T-helper 1 cell treated with Interleukin-12 subunit alpha and Interleukin-12 subunit beta and Interleukin-4 antibody, amounts not matched to agents 30 ng/mL and 1 ng/mL, for 36 hours (primary cell): ENCODE measurements around the gene AGER. TPM values are rescaled to one million over a fixed set of nuclear protein-coding genes. Genes with fewer than 3 reads are reported as not detected.

Source experiments
- intact Hi-C: fragments of 100-400 bp; cut with micrococcal nuclease; formaldehyde crosslinking; loops from one replicate; pipeline ENCODE4 v1.15.1; 2024
- total RNA-seq: library from RNA; stranded (reverse); gene quantifications from 2 replicates; pipeline ENCODE4 v1.2.3, GENCODE V29; 2022

The AGER gene
- total RNA-seq, 1 donor from 2014 or later = 34.1 TPM

DNA sequence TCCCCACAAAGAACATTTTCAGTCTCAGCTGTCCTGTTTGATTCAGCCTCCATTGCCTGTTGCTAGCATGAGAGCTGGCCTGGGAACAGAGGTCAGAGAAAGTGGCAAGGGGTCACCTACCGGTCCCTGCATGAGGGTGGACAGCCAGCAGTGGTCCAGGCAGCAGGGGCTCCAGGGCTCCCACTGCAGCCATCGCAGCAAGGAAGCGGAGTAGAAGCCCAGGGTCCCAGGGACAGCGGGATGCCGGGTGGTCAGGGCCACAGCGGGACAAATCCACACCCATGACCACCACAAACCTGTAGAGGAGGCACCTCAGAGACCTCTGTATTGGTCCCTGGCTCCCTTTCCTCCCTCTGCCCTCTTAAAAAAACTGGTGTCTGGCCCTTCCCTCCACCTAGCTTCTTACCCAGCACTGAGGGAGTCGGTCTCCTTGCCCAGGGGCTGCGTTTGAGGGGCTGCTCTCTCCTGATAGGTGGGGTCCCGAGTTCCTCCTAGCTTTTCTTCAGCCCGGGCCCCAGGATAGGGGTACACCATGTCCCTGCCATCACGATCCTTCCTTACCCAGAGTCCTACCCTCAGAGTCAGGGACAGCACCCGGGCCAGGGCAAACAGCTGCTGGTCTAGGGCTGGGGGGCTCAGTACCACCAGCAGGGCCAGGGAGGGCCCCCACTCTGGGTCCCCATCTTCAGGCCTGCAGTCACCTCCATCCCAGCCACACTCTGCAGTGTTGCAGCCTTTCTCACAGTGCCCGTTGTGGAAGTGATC lies 16.8 kb upstream of the AGER start:
- intact Hi-C loops = no loop called here

DNA sequence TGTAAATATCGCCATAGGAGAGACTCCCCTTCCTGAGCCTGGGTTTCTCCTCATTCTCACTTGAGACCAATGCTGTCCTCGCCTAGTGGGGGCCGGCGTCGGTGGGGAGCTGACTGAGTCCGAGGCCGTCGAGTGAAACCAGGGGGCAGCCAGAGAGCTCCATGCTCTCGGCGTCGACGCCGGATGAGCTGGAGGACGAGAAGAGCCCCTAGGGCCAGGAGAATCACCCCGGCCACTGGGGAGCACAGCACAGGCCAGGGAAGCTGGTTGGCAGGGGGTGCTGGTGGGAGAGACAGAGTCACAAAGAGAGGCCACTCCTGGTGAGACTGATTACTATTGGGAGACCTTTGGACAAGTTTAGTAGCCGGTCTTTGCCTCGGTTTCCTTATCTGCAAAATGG lies 14.8 kb upstream of the AGER start:
- intact Hi-C loops = loop anchor here (5.0 to 10.0 kb wide), 6 partner anchors 364 to 1554 kb away; partner anchors contain the start of genes ATP6V1G2, B3GALT4, BAG6 and C6orf136

- intact Hi-C loops = loop anchor here (5.0 to 10.0 kb wide), 6 partner anchors 364 to 1554 kb away; partner anchors contain the start of genes ATP6V1G2, B3GALT4, BAG6 and C6orf136
Measured at GRCh38 chr6:32198345-32198696, 14.3 kb upstream of the AGER start.

DNA sequence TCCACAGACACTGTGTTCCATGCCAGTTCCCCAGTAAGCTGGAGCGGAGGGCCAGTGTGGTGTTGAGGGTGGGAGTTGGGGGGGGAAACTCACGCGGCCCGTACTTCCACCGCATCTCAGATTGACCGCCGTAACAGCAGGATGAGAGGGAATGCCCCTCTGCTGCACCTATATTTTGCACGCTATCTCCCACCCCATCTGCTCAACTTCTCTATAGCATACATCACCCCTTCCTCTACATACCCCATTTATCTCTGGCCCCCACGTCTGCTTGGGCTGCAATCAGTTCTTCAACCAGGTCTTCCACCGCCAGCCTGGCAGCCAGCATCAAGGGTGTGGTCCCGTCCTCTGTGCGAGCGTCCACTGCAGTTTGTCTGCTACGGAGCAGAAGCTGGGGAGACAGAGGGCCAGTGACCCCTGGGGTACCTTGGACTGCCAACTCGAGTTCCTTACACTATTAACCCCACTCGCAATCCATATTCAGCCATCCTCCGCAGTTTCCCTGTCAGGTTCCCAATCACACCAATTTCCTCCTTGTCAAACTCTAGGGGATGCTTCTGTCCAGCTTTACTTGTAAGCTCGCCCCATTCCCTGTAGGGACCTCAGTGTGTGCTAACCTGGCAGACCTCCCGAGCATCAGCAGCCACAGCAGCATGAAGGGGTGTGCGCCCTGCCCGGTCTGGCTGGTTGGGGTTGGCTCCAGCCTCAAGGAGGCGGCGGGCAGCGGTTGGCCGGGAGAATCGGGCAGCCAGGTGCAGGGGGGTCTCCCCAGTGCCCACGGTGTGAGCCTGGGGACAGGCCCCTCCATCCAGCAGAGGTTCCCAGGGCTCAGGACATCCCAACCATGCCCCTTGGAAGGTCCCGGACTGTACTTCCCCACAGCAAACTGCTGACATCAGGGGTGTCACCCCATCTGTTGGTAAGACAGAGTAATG lies 12.9 kb upstream of the AGER start:
- intact Hi-C loops = loop anchor here (5.0 to 10.0 kb wide), 6 partner anchors 362 to 1552 kb away; partner anchors contain the start of genes ATP6V1G2, B3GALT4, BAG6 and C6orf136

DNA sequence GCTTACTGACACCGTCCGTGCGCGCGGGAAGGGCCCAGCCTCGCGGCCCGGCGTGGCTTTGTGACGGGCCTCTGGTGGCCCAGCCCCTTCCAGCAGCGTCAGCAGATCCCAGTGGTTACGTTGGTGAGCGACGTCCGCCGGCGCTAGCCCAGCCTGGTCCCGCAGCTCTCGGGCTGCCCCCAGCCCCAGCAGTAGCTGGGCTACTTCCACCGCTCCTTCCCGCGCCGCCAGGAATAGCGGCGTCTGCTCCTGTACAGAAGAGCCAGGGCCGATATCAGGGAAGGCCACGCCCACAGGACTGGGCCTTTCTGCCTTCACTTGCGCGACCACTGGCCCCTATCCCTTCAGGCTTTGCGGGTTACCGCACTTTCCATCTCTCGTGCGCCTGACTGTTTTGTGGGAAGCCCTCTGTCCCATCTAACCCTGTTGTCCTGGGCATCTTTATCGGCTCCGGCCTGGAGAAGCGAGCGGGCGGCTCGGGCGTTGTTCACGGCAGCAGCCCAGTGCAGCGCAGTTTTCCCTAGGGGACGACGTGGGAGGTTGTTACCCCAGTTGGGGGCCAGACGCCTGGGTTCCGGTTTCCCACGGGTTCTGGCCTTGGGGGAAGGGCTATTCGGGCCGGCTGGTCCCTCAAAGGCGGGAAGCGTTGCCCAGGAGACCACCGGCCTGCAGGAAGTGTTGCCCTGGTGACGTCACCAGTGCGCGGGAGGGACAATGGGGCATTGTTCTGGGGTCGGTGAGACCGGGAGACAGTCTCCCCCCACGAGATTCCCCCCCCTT lies 12.0 kb upstream of the AGER start:
- intact Hi-C loops = loop anchor here (1.0 to 10.0 kb wide), 21 partner anchors 18 to 1551 kb away; partner anchors contain the start of genes ATP6V1G2, B3GALT4, BAG6 and BRD2

DNA sequence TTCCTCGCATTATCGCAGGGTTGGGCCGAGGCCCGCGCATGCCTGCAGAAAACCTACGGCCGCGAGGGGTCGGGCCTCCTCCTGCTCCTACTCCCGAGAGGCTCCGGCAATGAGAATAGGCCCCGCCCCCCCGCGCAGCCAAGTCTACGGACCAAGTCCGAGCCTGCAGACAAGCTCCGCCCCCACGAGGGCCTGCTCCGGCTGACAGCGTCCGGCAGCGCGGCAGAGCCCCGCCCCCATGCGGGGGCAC lies 11.5 kb upstream of the AGER start:
- intact Hi-C loops = loop anchor here (1.0 to 10.0 kb wide), 21 partner anchors 17 to 1551 kb away; partner anchors contain the start of genes ATP6V1G2, B3GALT4, BAG6 and BRD2

DNA sequence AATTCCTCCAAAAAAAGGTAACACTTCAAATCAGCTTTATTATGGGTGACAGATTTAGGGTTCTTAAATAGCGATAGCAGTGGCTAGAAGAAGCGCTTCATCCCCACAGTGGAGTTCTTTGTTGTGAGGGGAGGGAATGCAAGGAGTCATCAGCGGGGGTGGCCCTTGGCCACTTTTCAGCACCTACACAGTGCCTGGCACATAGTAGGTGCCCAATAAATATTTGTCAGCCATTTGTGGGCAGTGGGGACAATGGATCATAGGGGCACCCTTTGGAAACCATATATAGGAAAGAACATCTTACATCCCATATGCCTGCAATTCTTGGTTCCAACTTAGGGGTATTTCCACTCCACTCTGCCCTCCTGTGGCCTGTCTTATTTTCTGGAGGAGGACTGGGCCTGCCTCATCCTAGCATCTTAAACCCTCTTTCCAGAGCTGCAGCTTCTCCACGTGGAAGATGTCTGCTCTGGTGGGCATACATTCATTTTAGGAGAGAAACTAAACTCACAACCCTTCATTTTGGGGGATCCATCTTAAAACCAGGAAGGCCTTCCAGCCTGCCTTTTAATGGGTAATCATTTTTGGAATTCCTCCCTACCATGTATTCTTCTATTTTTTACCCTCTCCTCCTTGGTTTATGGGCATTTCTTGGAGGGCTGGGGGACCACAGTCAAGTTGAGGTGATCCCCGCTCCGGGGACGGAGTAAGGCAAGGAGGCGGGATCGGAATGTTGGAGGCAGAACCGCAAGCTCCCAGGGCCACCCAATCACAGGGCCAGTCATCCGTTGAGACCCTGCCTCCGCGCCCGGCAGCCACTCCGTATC lies 11.0 kb upstream of the AGER start:
- intact Hi-C loops = loop anchor here (1.0 to 10.0 kb wide), 24 partner anchors 17 to 1550 kb away; partner anchors contain the start of genes ATP6V1G2, B3GALT4, BAG6 and BRD2

- intact Hi-C loops = loop anchor here (2.0 to 10.0 kb wide), 9 partner anchors 237 to 1550 kb away; partner anchors contain the start of genes B3GALT4, C6orf136, CLIC1 and EHMT2
Measured at GRCh38 chr6:32194388-32194787, 10.3 kb upstream of the AGER start.

DNA sequence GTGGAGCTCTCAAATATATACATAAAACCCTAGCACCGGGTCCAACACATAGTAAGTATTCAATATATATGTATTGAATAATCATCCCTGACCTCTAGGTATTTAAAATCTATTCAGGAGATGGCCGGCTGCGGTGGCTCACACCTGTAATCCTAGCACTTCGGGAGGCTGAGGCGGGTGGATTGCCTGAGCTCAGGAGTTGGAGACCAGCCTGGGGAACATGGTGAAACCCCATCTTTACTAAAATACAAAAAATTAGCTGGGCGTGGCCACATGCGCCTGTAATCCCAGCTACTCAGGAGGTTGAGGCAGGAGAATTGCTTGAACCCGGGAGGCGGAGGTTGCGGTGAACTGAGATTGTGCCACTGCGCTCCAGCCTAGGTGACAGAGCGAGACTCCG lies 9.0 kb upstream of the AGER start:
- intact Hi-C loops = loop anchor here (5.0 to 10.0 kb wide), 6 partner anchors 236 to 1548 kb away; partner anchors contain the start of genes B3GALT4, C6orf136, CLIC1 and EHMT2

DNA sequence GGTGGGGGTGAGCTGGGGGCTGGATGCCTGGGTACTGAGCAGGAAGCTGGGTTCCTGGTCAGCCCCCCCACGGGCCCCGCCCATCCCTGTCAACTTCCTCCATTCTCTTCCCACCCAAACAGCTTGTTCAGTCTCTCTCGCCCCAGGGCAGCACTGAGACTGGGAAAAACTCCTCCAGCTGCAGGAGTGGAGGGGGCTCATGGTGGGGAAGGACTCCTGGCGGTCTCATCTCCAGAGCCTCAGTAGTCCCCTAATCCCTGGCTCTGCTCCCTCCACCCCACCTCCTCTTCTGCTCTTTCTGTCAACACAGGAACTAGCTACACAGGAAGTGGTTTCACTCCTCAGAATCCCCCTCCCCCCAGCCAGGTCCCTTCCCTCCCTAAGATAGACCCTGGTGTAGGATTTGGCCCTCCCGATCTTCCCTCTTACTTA lies 8.6 kb upstream of the AGER start, which contains the start of gene GPSM3:
Gene GPSM3 (minus strand): TSS at position 36 of the 432 bp plus-strand sequence. CDS start 130 bp downstream, outside the sequence.
- intact Hi-C loops = loop anchor here (1.0 to 10.0 kb wide), 7 partner anchors 73 to 1548 kb away; partner anchors contain the start of genes B3GALT4, C6orf136, CLIC1 and EHMT2

- intact Hi-C loops = loop anchor here (1.0 to 10.0 kb wide), 7 partner anchors 73 to 1547 kb away; partner anchors contain the start of genes B3GALT4, C6orf136, CLIC1 and EHMT2
Measured at GRCh38 chr6:32191696-32192607, 7.9 kb upstream of the AGER start.

GRCh38 chr6:32190911-32191677 lies 7.0 kb upstream of the AGER start:
- intact Hi-C loops = loop anchor here (1.0 to 10.0 kb wide), 8 partner anchors 13 to 1546 kb away; partner anchors contain the start of genes B3GALT4, C6orf136, CLIC1 and EHMT2

DNA sequence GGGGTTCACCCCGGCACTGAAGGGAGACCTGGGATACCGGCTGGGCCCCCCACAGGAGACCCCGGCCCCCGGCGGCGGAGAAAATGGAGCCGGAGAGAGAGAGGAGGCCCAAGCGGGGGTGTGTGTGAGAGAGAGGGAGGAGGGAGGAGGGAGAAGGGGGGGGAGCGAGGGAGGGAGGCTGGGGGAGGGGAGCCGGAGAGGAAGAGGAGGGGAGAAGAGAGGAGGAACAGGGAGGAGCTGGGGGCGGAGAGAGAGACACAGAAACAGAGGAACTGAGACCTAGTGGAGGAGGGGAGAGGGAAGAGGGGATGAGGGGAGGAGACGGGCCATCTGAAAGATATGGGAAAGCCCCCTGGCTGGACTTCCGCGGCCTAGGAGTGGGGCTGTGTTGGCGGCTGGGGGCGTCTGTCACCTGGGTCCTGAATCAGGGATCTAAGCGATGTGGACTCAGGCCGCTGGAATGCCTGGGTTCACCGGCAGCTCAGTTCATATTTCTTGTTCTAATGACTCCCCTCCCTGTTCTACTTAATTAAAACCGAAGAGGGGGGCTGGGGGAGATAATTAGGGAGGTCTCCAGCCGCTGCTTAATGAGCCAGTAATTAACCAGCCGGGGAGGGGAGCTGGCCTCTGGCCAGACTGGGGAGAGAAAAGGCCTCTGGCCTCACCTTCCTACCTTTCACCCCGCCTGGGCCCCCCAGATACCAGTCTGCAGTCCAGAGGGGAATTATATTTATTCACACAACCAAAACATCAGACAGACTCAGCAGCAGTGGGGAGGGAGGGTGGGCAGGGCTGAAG lies 6.2 kb upstream of the AGER start, which contains the start of gene PBX2:
Gene PBX2 (minus strand): TSS at position 149 of the 798 bp plus-strand sequence. CDS start 287 bp downstream, outside the sequence.
- intact Hi-C loops = loop anchor here (1.0 to 10.0 kb wide), 8 partner anchors 12 to 1545 kb away; partner anchors contain the start of genes B3GALT4, C6orf136, CLIC1 and EHMT2

GRCh38 chr6:32189742-32190053 lies 5.6 kb upstream of the AGER start:
- intact Hi-C loops = loop anchor here (1.0 to 10.0 kb wide), 8 partner anchors 11 to 1545 kb away; partner anchors contain the start of genes B3GALT4, C6orf136, CLIC1 and EHMT2

- intact Hi-C loops = no loop called here
Measured at GRCh38 chr6:32189069-32189741, 5.2 kb upstream of the AGER start.
